HG03354 (cell line): ENCODE results near the gene MCRIP2.
"Not testable (repeated sequence)": the region's sequence is repeated elsewhere in the genome, so short reads cannot be mapped to it uniquely, and the experiment has no call there.

Source experiments
- ATAC-seq: cut with Tn5 transposase; IDR thresholded peaks from one replicate; pipeline ENCODE4 v1.9.1; 2021; ENCODE audit warnings: mild to moderate bottlenecking; ENCODE audit not compliant: unreplicated experiment, poor library complexity, severe bottlenecking

MCRIP2 gene, protein sequence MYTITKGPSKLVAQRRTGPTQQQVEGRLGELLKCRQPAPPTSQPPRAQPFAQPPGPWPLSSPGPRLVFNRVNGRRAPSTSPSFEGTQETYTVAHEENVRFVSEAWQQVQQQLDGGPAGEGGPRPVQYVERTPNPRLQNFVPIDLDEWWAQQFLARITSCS

DNA sequence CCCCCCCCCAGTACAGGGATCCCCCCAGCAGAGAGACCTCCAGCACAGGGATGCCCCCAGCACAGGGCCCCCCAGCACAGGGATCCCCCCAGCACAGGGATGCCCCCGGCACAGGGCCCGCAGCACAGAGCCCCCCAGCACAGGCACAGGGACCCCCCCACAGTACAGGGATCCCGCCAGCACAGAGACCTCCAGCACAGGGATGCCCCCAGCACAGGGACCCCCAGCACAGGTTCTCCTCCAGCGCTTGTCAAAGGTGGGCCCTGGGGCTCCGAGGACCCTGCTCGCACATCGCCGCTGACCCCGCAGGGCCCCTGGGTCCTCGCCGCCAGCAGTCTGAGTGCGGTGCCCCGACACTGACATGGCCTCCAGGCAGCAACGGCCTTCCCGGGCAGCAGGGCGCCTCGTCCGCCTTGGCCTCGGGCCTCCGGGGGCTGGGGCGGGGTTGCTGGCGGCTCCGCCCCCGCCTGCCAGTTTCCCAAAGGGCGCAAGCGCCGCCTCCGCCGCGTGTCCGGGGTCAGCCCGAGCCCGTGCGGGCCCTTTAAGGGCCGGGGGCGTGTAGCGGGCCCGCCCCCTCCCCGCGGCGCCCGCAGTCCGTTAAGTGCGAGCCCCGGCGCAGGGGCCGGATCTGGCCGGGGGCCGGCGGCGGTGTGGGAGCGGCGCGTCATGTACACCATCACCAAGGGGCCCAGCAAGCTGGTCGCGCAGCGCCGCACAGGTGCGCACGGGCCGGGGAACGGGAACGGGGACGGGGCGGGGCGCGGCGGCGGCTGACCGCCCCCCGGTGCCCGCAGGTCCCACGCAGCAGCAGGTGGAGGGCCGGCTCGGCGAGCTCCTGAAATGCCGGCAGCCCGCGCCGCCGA is at the start of gene MCRIP2:
MCRIP2 (plus strand) TSS at position 503 of the 863 bp plus-strand sequence; CDS start at position 667, 164 bp downstream.
- ATAC-seq, result peak; percentile 48

DNA sequence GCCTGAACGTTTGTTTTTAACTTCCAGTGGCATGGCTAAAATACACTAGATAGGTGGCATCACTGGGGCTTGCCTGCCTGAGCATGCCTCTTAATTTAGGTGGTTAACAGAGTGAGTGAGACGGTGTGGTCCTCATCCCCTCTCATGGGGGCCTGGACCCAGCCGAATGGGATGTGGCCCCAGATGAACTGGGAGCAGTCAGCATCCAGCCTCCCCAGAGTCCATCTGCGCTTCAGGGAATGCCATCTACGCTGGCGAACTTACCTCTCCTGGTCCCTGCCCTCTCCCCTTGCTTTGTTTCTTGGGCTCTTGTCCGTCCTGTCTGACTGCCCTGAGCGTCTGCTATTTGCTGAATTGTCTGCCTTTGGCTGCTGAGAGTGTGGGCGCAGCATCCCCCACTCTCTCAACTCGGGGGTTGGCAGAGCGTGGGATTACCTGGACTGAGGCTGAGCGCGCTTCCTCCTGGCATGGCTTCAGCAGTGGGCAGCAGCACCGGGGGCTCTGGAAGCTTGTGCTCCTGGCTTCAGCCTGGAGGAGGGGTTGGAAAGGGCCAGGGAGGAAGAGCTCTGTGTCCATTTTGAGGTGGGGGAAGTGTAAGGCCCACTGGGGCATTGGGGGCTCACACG is 49.6 kb upstream of the MCRIP2 start:
- no peak for ATAC-seq

DNA sequence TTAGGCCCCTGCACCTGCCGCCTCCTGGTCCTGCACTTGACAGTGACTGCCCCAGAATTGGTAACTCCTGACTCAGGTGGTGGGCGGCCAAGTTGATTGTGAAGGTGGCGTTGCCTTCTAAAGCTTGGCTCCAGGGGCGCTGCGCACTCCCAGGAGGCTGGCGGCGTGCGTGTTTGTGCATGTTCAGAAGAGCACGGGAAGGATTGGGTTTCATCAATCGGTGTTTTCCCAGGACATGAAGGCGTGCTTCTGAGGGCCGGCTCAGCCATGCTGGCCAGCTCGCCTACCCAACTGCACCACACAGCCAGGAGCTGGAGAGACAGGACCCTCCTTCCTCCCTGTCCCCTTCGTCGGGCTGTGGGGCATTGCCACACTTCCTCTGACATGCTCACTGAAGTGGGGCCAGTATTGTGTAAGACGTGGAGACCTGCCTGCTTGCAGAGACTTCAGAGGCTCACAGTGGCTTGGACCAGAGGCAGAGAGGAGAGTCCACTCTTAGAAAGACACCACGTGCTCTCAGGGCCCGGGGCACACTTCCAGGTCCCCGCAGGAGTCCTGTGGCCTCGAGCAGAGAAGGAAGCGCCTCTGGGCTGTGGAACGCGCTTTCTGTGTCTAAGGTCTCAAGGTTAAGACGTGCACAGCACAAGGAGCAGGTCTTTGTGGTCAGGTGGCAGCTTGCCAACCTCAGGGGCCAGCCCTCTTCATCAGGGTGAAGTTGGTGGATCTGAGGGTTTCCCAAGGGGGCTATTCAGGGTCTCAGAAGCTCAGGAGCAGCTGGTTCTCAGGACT is 48.9 kb upstream of the MCRIP2 start:
- ATAC-seq, result no peak

DNA sequence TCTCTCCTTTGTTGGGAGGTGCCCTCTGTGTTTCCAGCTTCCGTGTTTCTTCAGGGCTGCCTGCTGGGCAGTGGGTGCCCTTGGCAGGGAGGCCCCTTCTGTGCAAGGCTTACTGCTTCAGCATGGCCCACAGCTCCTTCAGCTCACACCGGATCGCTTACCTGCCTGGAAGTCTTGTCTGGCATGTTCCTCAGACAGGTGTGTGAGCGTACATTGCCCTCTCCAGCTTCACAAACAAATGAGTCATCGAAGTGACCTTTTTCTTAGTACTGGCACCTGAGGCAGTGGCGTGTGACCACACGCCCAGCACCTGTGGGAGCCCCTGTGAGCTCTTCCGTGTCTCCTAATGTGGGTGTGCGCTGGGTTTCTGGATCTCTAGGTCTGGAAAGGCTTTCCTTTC is 48.2 kb upstream of the MCRIP2 start:
- no peak for ATAC-seq

- ATAC-seq, result no peak
Measured at GRCh38 chr16:593807-594206, 47.8 kb upstream of the MCRIP2 start.

GRCh38 chr16:595094-595528 is 46.5 kb upstream of the MCRIP2 start:
- no peak for ATAC-seq

DNA sequence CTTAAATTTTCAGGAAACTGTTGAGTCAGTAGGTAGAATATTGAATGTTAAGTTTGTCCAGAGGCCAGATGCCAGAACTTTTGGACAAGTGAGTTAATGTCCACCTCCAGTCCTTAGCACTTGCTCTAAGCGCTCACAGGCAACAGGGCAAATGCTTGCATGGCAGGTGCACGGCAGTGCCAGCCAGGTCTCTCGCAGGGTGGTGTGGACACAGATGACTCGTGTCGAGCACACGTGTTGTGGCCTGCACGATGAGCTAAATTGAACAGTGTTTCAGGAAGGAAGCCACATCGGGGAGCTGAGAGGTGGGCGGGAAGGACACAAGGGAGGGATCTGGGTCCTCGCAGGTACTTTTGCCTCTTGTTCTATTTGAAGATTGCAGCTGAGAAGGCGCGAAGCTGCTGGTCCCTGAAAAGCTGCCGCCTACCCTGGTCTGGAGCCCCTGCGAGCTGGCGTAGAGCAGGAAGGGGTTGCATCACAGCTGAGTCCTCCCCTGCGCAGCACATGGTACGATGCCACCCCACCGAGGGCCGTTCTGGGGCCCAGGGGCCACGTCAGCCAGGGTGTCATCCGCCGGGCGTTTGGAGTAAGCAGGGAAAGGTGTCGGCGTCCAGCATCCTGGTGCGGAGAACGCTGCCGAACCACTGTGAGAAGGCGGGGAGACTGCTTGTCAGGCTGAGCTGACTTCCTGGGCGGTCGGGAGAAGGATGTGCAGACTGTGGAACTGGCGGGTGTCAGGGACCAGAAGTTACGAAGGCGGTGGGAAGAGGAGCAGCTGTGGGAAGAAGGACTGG is 45.5 kb upstream of the MCRIP2 start:
- no peak for ATAC-seq

- ATAC-seq, result no peak
Measured at GRCh38 chr16:596736-597060, 44.9 kb upstream of the MCRIP2 start.

DNA sequence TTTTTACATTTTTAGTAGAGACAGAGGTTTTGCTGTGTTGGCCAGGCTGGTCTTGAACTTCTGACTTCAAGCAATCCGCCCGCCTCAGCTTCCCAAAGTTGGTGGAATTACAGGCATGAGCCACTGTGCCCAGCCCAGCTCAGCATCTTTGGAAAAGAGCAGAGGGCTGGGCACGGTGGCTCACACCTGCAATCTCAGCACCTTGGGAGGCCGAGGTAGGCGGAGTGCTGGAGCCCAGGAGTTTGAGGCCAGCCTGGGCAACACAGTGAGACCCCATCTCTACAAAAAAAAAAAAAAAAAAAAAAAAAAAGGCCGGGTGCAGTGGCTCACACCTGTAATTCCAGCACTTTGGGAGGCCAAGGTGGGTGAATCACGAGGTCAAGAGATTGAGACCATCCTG is 44.0 kb upstream of the MCRIP2 start:
- ATAC-seq, result not testable (repeated sequence)

GRCh38 chr16:598823-599739 is 42.5 kb upstream of the MCRIP2 start:
- no peak for ATAC-seq

DNA sequence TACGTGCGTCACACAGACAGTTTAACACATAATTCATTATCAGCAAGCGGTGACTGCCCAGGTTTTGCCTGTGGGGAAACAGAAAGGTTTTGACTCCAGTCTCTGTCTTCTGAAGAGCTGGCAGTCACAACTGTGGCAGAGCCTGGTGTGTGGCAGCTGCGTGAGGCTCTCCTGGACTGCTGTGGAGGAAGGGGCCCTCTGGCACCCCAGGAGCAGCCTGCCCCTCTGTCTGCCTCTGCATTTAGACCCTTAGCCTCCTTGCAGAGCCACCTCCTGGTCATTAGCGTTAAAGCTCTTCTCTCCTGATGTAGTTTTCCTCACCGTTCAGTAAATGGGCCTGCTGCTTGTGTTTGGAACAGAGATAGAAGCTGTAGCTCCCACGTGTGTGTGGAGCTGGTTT is 40.8 kb upstream of the MCRIP2 start:
- no peak for ATAC-seq

DNA sequence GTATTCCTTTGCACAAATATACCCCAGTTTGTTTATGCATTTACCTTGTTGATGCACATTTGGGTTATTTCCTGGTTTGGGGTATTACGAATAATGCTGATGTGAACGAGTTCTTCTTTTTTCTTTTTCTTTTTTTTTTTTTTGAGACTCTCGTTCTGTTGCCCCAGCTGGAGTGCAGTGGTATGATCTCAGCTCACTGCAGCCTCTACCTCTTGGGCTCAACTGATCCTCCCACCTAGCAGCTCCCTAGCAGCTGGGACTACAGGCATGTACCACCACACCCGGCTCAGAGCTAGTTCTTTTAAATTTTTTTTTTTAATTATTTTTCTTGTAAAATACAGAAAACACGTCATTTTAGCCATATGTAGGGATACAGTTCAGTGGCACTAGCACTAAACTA is 37.7 kb upstream of the MCRIP2 start:
- no peak for ATAC-seq

- ATAC-seq, result no peak
Measured at GRCh38 chr16:606656-607307, 34.8 kb upstream of the MCRIP2 start.

DNA sequence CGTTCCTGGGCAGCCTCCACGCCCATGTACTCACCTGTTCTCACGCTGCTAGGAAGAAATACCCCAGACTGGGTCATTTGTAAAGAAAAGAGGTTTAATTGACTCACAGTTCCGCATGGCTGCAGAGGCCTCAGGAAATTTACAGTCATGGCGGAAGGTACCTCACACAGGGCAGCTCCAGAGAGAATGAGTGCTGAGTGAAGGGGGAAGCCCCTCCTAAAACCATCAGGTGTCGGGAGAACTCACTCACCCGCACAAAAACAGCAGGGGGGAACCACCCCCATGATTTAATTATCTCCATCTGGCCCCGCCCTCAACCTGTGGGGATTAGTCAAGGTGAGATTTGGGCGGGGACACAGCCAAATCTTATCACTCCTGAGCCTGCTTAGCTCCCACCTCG is 33.6 kb upstream of the MCRIP2 start:
- ATAC-seq, result no peak

GRCh38 chr16:609316-609715 is 32.3 kb upstream of the MCRIP2 start:
- ATAC-seq, result no peak

GRCh38 chr16:609984-610383 is 31.6 kb upstream of the MCRIP2 start:
- ATAC-seq, result no peak

GRCh38 chr16:610513-611381 is 30.9 kb upstream of the MCRIP2 start:
- no peak for ATAC-seq
